Uterus (tissue), 4 donors: ENCODE measurements around the gene FOXK1. TPM values are rescaled to one million over a fixed set of nuclear protein-coding genes. Genes with fewer than 3 reads are reported as not detected.

Experiments used
- DNase-seq, 2 donors: peaks; one replicate each; pipeline ENCODE4 v3.0.0-alpha.2; 2019 to 2020
- H3K27ac ChIP-seq, 2 donors: fragments of 200-600 bp; sonication (generic); 1 replicate in 1 of 2; 2 replicates in 1 of 2; pipeline ENCODE4 v1.5.1; 2016 to 2018
- H3K27me3 ChIP-seq, 2 donors: fragments of 200-600 bp; sonication (generic); one replicate each; pipeline ENCODE4 v1.5.1; 2018 to 2019; ENCODE audit warnings: control low read depth in 1 of 2
- H3K36me3 ChIP-seq, 2 donors: fragments of 200-600 bp; sonication (generic); one replicate each; pipeline ENCODE4 v1.5.1; 2019; ENCODE audit warnings: control low read depth in 1 of 2
- H3K4me1 ChIP-seq, 2 donors: fragments of 200-600 bp; sonication (generic); one replicate each; pipeline ENCODE4 v1.5.1; 2018 to 2019; ENCODE audit warnings: control low read depth in 1 of 2
- H3K4me3 ChIP-seq, 2 donors: fragments of 200-600 bp; sonication (generic); 1 replicate in 1 of 2; 2 replicates in 1 of 2; pipeline ENCODE4 v1.5.1; 2018 to 2019; ENCODE audit warnings: mild to moderate bottlenecking in 1 of 2
- H3K9me3 ChIP-seq, 2 donors: fragments of 200-600 bp; sonication (generic); one replicate each; pipeline ENCODE4 v1.5.1; 2019; ENCODE audit warnings: control low read depth in 1 of 2
- CTCF ChIP-seq, 4 experiments: fragments of 200-600 bp in 2 of 4; fragments of 450-650 bp in 2 of 4; sonication (generic) in 2 of 4; IDR thresholded peaks; one replicate each; pipeline ENCODE4 v1.5.1; 2016 to 2019; ENCODE audit warnings: antibody characterized with exemption in 4 of 4, mild to moderate bottlenecking in 2 of 4, moderate library complexity in 1 of 4
- POLR2A ChIP-seq, 2 donors: fragments of 450-650 bp; IDR thresholded peaks; one replicate each; pipeline ENCODE4 v1.6.1; 2016; ENCODE audit warnings: antibody characterized with exemption in 2 of 2, mild to moderate bottlenecking in 1 of 2, moderate library complexity in 1 of 2
- intact Hi-C: fragments of 100-400 bp; cut with DNase I; formaldehyde crosslinking; loops from one replicate; pipeline ENCODE4 v1.15.1; 2023; ENCODE audit warnings: low total_unique reads
- total RNA-seq, 4 donors: library from RNA; depleted of rRNA in 3 of 4; stranded (reverse); fragments of >200 nt in 3 of 4; gene quantifications; one replicate each; pipeline versions ENCODE4 v1.1.0 to v1.2.4, GENCODE V29; 2014 to 2023
- donor health status: DM: yes; HTN: yes; CAD: no.

The FOXK1 gene
- total RNA-seq, 4 donors from 2014 or later, result 9.0 to 64.1 (median 21.5) TPM

GRCh38 chr7:4774658-4775249, 92.7 kb downstream of the FOXK1 start:
- peak overlapping the region; percentile 85 to 90 for H3K4me3 ChIP-seq
- intact Hi-C loops, result no loop called here
- TF ChIP-seq CTCF (IDR thresholded peaks at IDR 0.05) (no peak), POLR2A (IDR thresholded peaks at IDR 0.05) (no peak)
- H3K4me1 ChIP-seq, result peaks cover 0 to 7% of the 10 kb centered on the region in 2 donors
- peak overlapping the region; percentile 94 to 95 for H3K27ac ChIP-seq
- H3K36me3 ChIP-seq, result no peaks in the 10 kb centered on the region
- H3K9me3 ChIP-seq, result no peaks in the 10 kb centered on the region
- DNase-seq, result no peak
- H3K27me3 ChIP-seq, result no peaks in the 10 kb centered on the region

GRCh38 chr7:4775250-4775847, 93.3 kb downstream of the FOXK1 start, which contains the start of gene AP5Z1:
AP5Z1 (plus strand) TSS chr7:4775623; CDS start chr7:4775716, 93 bp downstream.
- TF ChIP-seq CTCF (IDR thresholded peaks at IDR 0.05) (peak in 2 of 4 experiments; percentile 3 to 15), POLR2A (IDR thresholded peaks at IDR 0.05) (peak; percentile 86 to 87)
- peak within 1 kb of the TSS; percentile 85 to 90 for H3K4me3 ChIP-seq
- intact Hi-C loops, result no loop called here
- H3K27me3 ChIP-seq, result no peaks in the 10 kb centered on the region
- H3K4me1 ChIP-seq, result peaks cover 0 to 7% of the 10 kb centered on the region in 2 donors
- H3K36me3 ChIP-seq, result no peaks in the 10 kb centered on the region
- H3K9me3 ChIP-seq, result no peaks in the 10 kb centered on the region
- peak; percentile 94 for DNase-seq
- H3K27ac ChIP-seq, result peak within 1 kb of the TSS; percentile 94 to 95

DNA sequence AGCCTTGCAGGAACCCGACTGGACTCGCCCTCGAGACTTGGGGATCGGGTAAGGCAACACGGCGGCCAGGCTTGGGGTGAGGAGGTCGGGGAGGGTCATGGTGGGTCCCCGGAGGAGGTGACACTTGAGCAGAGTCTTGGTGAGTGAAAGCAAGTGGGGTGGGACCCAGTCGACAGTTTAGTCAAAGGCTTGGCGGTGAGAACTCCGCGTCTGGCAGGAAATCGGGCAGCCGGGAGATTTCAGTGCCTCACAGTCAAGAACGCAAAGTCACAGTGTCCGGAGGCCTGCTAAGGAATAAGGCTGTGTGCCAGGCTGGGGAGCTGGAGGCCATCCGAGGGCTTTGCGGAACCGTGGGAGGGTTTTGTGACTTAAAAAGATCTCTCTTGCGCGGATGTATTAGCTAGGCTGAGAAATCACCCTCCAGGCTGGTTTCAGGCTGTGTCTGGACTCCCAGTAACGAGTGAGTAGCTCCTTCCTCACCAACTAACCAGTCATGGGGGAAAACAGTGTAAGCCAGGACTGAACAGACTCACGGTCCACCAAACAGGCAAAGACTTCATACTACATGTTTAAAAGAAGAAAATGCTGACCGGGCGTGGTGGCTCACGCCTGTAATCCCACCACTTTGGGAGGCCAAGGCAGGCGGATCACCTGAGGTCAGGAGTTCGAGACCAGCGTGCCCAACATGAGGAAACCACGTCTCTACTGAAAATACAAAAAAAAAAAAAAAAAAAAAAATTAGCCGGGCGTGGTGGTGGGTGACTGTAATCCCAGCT, 93.9 kb downstream of the FOXK1 start:
- Histone ChIP-seq H3K4me3 (peak overlapping the region; percentile 85 to 90), H3K27me3 (no peaks in the 10 kb centered on the region), H3K36me3 (no peaks in the 10 kb centered on the region), H3K4me1 (peaks cover 0 to 2% of the 10 kb centered on the region in 2 donors), H3K9me3 (no peaks in the 10 kb centered on the region), H3K27ac (peak overlapping the region; percentile 94 to 95)
- intact Hi-C loops, result no loop called here
- TF ChIP-seq CTCF (IDR thresholded peaks at IDR 0.05) (no peak), POLR2A (IDR thresholded peaks at IDR 0.05) (no peak)
- DNase-seq, result no peak

GRCh38 chr7:4779118-4779517, 97.0 kb downstream of the FOXK1 start:
- Histone ChIP-seq H3K4me3 (no peak overlapping the region), H3K4me1 (no peaks in the 10 kb centered on the region), H3K9me3 (no peaks in the 10 kb centered on the region), H3K36me3 (no peaks in the 10 kb centered on the region), H3K27me3 (no peaks in the 10 kb centered on the region), H3K27ac (no peak overlapping the region)
- no peak for TF ChIP-seq CTCF (IDR thresholded peaks at IDR 0.05)
- TF ChIP-seq POLR2A (IDR thresholded peaks at IDR 0.05), result no peak
- no peak for DNase-seq
- intact Hi-C loops, result no loop called here
